GM12875 (cell line): ENCODE results near the gene TPPP3.

Experiments
- H3K4me3 ChIP-seq: one replicate; pipeline ENCODE4 v1.5.1; 2011; ENCODE audit warnings: low read depth, low read length, control low read depth
- TF ChIP-seq, protein P1 (sequence below): IDR thresholded peaks from 2 replicates; pipeline ENCODE4 v1.5.1; 2011; ENCODE audit warnings: low read depth, mild to moderate bottlenecking, control low read depth, inconsistent platforms, low read length, moderate library complexity, borderline replicate concordance; ENCODE audit not compliant: insufficient read depth

TPPP3 gene

DNA sequence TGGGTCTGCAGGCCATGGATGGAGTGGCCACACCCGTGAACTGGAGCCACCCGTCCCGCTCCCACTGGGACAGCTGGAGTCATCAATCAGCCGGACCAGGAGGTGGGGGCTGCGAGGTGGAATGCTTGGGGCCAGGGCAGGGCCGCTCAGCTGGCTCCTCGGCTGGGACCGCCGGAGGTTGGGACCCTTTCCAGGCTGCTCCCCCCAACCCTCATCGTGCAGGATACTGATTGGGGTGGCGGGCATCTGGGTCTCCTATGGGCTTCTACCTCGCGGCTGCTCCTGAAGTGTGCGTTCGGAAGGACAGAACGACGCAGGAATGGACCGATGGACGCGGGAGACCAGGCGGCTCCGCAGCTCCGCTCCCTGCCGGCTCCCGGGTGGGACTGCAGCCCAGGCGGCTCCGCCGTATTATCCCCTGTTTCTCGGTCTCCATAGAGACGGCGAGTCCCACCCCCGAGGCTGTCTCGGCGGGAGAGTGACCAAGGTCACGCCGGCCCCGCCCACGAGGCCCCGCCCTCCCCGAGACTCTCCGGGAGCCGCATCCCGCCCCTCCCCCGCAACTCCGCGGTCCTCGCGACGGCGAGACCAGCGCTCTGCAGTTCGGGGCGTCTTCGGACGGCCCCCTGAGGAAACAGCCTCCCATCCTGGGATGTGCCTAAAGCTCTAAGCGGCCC lies at the start of gene TPPP3:
TPPP3 (minus strand) TSS at position 388 of the 677 bp plus-strand sequence. CDS start 2,387 bp downstream, outside the sequence.
- H3K4me3 ChIP-seq, result no peak within 1 kb of the TSS
- TF ChIP-seq, protein P1, sequence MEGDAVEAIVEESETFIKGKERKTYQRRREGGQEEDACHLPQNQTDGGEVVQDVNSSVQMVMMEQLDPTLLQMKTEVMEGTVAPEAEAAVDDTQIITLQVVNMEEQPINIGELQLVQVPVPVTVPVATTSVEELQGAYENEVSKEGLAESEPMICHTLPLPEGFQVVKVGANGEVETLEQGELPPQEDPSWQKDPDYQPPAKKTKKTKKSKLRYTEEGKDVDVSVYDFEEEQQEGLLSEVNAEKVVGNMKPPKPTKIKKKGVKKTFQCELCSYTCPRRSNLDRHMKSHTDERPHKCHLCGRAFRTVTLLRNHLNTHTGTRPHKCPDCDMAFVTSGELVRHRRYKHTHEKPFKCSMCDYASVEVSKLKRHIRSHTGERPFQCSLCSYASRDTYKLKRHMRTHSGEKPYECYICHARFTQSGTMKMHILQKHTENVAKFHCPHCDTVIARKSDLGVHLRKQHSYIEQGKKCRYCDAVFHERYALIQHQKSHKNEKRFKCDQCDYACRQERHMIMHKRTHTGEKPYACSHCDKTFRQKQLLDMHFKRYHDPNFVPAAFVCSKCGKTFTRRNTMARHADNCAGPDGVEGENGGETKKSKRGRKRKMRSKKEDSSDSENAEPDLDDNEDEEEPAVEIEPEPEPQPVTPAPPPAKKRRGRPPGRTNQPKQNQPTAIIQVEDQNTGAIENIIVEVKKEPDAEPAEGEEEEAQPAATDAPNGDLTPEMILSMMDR, result 0 out of 2 replicates have a peak, but pooled peaks have one; percentile 6

DNA sequence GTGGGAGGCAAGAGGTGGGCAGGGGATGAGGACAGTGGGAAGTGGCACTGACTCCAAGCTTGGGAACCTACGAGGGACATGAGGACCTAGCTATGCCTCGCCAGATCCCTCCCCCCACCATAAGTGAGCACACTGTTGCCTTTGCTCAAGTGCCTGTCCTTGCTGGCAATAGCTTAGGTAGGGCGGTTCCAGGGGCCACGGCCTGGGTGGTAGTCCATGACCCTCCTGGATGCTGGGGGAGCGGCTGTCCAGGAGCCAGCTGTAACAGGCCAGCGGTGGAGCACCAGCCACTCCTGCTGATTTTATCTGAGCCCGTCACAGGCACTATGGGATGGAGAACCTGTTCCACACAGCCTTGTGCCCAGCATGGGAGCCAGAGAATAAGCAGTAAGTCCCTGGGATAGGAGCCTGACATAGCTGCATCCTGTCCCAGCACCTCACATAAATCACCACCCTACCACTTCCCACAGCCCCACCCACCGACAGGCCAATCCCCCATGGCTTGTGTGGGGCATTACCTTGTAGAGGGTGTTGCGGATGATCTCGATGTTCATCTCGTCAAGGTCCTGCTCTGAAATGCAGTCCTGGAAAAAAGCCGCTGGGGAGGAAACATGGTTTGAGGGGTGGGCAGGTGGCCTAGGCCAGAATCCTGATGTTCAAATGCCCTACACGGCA lies 49.4 kb upstream of the TPPP3 start:
- TF ChIP-seq, protein P1, result no peak

GRCh38 chr16:67441907-67442306 lies 48.6 kb upstream of the TPPP3 start:
- TF ChIP-seq, protein P1, result no peak
- H3K4me3 ChIP-seq, result no peak overlapping the region

More for the DNA sequence above, 49.4 kb upstream of the TPPP3 start:
- no peak overlapping the region for H3K4me3 ChIP-seq

DNA sequence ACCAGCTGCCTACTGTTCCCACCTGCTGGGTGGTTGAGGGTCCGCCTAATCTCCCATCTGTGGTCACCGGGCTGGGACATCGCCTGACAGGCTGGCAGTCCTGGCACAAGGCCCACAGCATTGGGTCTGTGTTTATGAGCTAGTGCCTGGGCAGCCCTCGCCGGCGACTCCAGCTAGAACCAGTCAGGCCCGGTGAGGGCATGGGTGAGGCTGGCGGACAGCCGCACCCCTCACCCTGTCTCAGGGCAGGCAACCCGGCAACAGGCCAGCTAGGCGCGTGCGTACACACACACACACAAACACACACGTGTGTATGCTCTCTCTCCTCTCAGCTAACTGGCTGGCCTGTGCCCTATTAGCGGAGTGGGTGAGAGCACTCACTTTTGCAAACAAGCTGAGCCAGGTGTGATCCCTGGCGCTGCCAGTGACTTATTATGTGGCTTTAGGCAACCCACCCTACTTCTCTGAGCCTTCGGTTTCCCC lies 48.0 kb upstream of the TPPP3 start:
- TF ChIP-seq, protein P1, result no peak

GRCh38 chr16:67438824-67439393 lies 45.6 kb upstream of the TPPP3 start:
- no peak overlapping the region for H3K4me3 ChIP-seq
- TF ChIP-seq, protein P1, result no peak

More for the DNA sequence above, 48.0 kb upstream of the TPPP3 start:
- H3K4me3 ChIP-seq, result no peak overlapping the region

DNA sequence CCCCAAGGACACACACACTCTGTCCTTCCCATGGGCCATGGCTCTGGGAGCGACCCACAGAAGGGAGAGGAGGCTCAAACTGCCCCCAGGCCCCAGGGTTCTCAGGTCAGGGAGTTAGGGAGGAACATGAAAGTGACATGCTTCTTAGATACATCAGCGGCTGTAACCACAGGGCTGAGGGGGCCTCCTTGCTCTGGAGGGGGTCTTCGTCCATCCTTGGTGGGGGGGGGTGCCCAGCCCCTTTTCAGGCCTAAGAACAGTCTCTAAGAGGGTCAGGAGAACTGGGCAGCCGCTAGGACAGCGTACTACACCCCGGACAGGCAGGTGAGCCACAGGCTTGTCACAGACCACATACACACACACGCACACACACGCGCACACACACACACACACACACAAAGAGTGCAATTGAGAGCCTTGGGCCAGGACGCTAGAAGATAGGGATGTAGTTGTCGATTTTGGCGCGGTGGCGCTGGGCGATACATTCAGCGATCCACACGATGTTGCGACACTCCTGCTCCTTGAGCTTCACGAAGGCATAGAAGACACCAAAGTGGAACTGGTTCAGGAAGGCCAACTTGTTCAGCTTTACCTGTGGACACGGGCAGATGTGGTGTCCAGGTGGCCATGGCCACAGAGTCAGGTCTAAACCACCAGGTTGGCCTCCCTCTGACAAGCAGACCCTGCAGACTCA lies 44.9 kb upstream of the TPPP3 start:
- TF ChIP-seq, protein P1, result no peak
- H3K4me3 ChIP-seq, result no peak overlapping the region
